GM18508 (cell line): ENCODE results near the gene FSTL1.

Experiments used
- ATAC-seq: cut with Tn5 transposase; IDR thresholded peaks from one replicate; pipeline ENCODE4 v1.9.1; 2021; ENCODE audit warnings: moderate number of reproducible peaks; ENCODE audit not compliant: insufficient read depth, unreplicated experiment

The FSTL1 gene

GRCh38 chr3:120450600-120451271 is at the start of gene FSTL1:
Gene FSTL1, minus strand, starts transcription at chr3:120450992. Its CDS starts 246 bp downstream, at chr3:120450746.
- no peak for ATAC-seq

GRCh38 chr3:120498556-120499346 is 48.0 kb upstream of the FSTL1 start:
- ATAC-seq = no peak

GRCh38 chr3:120497818-120498217 is 47.0 kb upstream of the FSTL1 start:
- ATAC-seq = no peak

GRCh38 chr3:120497336-120497735 is 46.5 kb upstream of the FSTL1 start:
- ATAC-seq = no peak

- no peak for ATAC-seq
Measured at GRCh38 chr3:120496278-120497002, 45.6 kb upstream of the FSTL1 start.

- ATAC-seq = no peak
Measured at GRCh38 chr3:120495809-120496208, 45.0 kb upstream of the FSTL1 start.

GRCh38 chr3:120492103-120492502 is 41.3 kb upstream of the FSTL1 start:
- no peak for ATAC-seq

GRCh38 chr3:120489421-120489820 is 38.6 kb upstream of the FSTL1 start:
- ATAC-seq = no peak

GRCh38 chr3:120488296-120488695 is 37.5 kb upstream of the FSTL1 start:
- ATAC-seq = no peak

- ATAC-seq = no peak
Measured at GRCh38 chr3:120487191-120487650, 36.4 kb upstream of the FSTL1 start.

GRCh38 chr3:120481081-120481480 is 30.3 kb upstream of the FSTL1 start:
- ATAC-seq = no peak

GRCh38 chr3:120477781-120478180 is 27.0 kb upstream of the FSTL1 start:
- no peak for ATAC-seq

GRCh38 chr3:120475722-120476377 is 25.1 kb upstream of the FSTL1 start:
- no peak for ATAC-seq

- ATAC-seq = no peak
Measured at GRCh38 chr3:120473896-120474675, 23.3 kb upstream of the FSTL1 start.

- no peak for ATAC-seq
Measured at GRCh38 chr3:120473389-120473788, 22.6 kb upstream of the FSTL1 start.

GRCh38 chr3:120472121-120472844 is 21.5 kb upstream of the FSTL1 start:
- no peak for ATAC-seq

- no peak for ATAC-seq
Measured at GRCh38 chr3:120471643-120472042, 20.9 kb upstream of the FSTL1 start.

- no peak for ATAC-seq
Measured at GRCh38 chr3:120470870-120471269, 20.1 kb upstream of the FSTL1 start.

GRCh38 chr3:120469882-120470301 is 19.1 kb upstream of the FSTL1 start:
- no peak for ATAC-seq
